Endothelial cell of umbilical vein (primary cell): Measurements from ENCODE around the gene DNM2. TPM values are rescaled to one million over a fixed set of nuclear protein-coding genes. Genes with fewer than 3 reads are reported as not detected.

Experiments used
- BruUV-seq: library from RNA; stranded (reverse); fragments of 400-500 nt; replicated peaks from 2 replicates; lab custom pipeline; 2021; lab: Mats Ljungman, UMichigan
- CTCF ChIA-PET: fragments of 300-600, 350-600 bp; sonication (Branson Sonifier 250); formaldehyde crosslinking; loops from one replicate; lab custom pipeline; 2021; ENCODE audit warnings: antibody characterized with exemption, inconsistent platforms; lab: Charles Lee
- POLR2A ChIA-PET: fragments of 300-600, 350-600 bp; sonication (Branson Sonifier 250); formaldehyde crosslinking; loops from one replicate; lab custom pipeline; 2021; ENCODE audit warnings: antibody characterized with exemption, inconsistent platforms; lab: Charles Lee
- DNase-seq: peaks from one replicate; pipeline ENCODE4 v3.0.0-alpha.2; 2011; ENCODE audit warnings: low read depth, low spot score
- FAIRE-seq: peaks from 2 replicates; lab custom pipeline; 2011; peaks lifted over from hg19 to GRCh38; lab: Jason Lieb, UNC
- H2AFZ ChIP-seq: 2 replicates; pipeline ENCODE4 v1.6.0; 2012; ENCODE audit warnings: low read depth, low read length, control low read depth, inconsistent platforms
- H3K27ac ChIP-seq: 2 replicates; pipeline ENCODE4 v1.5.1; 2011; ENCODE audit warnings: low read depth, mild to moderate bottlenecking, control low read depth, low read length, moderate library complexity; ENCODE audit not compliant: insufficient read depth
- H3K27me3 ChIP-seq, 2 experiments: 2 replicates each; pipeline versions ENCODE4 v1.6.0 to v1.6.1; 2011; ENCODE audit warnings: low read length in 2 of 2, mixed read lengths in 1 of 2; ENCODE audit not compliant: control insufficient read depth in 2 of 2, insufficient read depth in 2 of 2
- H3K36me3 ChIP-seq, 2 experiments: 2 replicates in 1 of 2; 3 replicates in 1 of 2; pipeline ENCODE4 v1.5.1; 2011; ENCODE audit warnings: low read length in 2 of 2, mild to moderate bottlenecking in 1 of 2, moderate library complexity in 1 of 2; ENCODE audit not compliant: control insufficient read depth in 2 of 2, insufficient read depth in 2 of 2; ENCODE audit errors: extremely low read depth in 1 of 2
- H3K4me1 ChIP-seq: 3 replicates; pipeline ENCODE4 v1.5.1; 2011; ENCODE audit warnings: mild to moderate bottlenecking, low read length; ENCODE audit not compliant: control insufficient read depth, insufficient read depth; ENCODE audit errors: extremely low read depth
- H3K4me2 ChIP-seq: 2 replicates; pipeline ENCODE4 v1.6.1; 2011; ENCODE audit warnings: low read length, control low read depth, mixed read lengths; ENCODE audit not compliant: insufficient read depth
- H3K4me3 ChIP-seq, 3 experiments: fragments of 200-600 bp in 1 of 3; sonication (generic), shearing (Covaris generic) in 1 of 3; replicated peaks in 1 of 3; 2 replicates each; pipeline ENCODE4 v1.5.1; 2011 to 2016; ENCODE audit warnings: control low read depth in 3 of 3, low read length in 3 of 3, mild to moderate bottlenecking in 2 of 3, inconsistent platforms in 1 of 3, low read depth in 1 of 3, moderate library complexity in 1 of 3; ENCODE audit not compliant: insufficient read depth in 1 of 3
- H3K79me2 ChIP-seq: 2 replicates; pipeline ENCODE4 v1.6.0; 2012; ENCODE audit warnings: low read length, inconsistent platforms; ENCODE audit not compliant: control insufficient read depth, insufficient read depth
- H3K9ac ChIP-seq: replicated peaks from 2 replicates; pipeline ENCODE3; 2011; ENCODE audit warnings: low read length, control low read depth; ENCODE audit not compliant: insufficient read depth; ENCODE audit errors: extremely low read depth
- H3K9me1 ChIP-seq: replicated peaks from 3 replicates; pipeline ENCODE4 v1.6.0; 2011; ENCODE audit warnings: mild to moderate bottlenecking, low read length; ENCODE audit not compliant: control insufficient read depth, insufficient read depth; ENCODE audit errors: extremely low read depth
- H3K9me3 ChIP-seq: replicated peaks from 2 replicates; pipeline ENCODE4 v1.5.1; 2012; ENCODE audit warnings: low read length, inconsistent platforms; ENCODE audit not compliant: control insufficient read depth, insufficient read depth
- H4K20me1 ChIP-seq: replicated peaks from 2 replicates; pipeline ENCODE3; 2011; ENCODE audit warnings: mild to moderate bottlenecking, low read length; ENCODE audit not compliant: control insufficient read depth, insufficient read depth; ENCODE audit errors: extremely low read depth
- EZH2 ChIP-seq: IDR thresholded peaks from 2 replicates; pipeline ENCODE4 v1.6.1; 2012; ENCODE audit warnings: borderline replicate concordance, low read depth, mild to moderate bottlenecking, moderate library complexity, low read length, inconsistent platforms; ENCODE audit not compliant: severe bottlenecking
- GATA2 ChIP-seq: IDR thresholded peaks from 2 replicates; pipeline ENCODE4 v1.7.0; 2011; ENCODE audit warnings: low read depth, mild to moderate bottlenecking, moderate library complexity, mixed read lengths, low read length; ENCODE audit not compliant: insufficient read length, insufficient read depth
- JUN ChIP-seq: IDR thresholded peaks from 2 replicates; pipeline ENCODE4 v1.6.1; 2011; ENCODE audit warnings: borderline replicate concordance, low read depth; ENCODE audit not compliant: insufficient read length, insufficient read depth
- MYC ChIP-seq: IDR thresholded peaks from one replicate; pipeline ENCODE4 v1.6.1; 2011; ENCODE audit warnings: mild to moderate bottlenecking, low read depth, low read length
- dilution Hi-C: fragments of 300-500 bp; cut with MboI; formaldehyde crosslinking; loops from one replicate; pipeline ENCODE4 v1.15.0; 2019; ENCODE audit warnings: low sequenced_read_pairs; ENCODE audit not compliant: extremely low pct_ligation_motif_present
- intact Hi-C: fragments of 100-400 bp; cut with micrococcal nuclease; formaldehyde crosslinking; loops from one replicate; pipeline ENCODE4 v1.10.0; 2022
- polyA plus RNA-seq, 4 experiments: library from polyadenylated mRNA; depleted of rRNA in 3 of 4; stranded (reverse) in 3 of 4; unstranded in 1 of 4; fragments of >200 nt; gene quantifications; 2 replicates each; pipeline versions ENCODE4 v1.2.1 to v1.2.3, GENCODE V29; 2011 to 2012; ENCODE audit warnings: missing spikeins in 1 of 4
- total RNA-seq: library from RNA; stranded (reverse); gene quantifications from 2 replicates; pipeline ENCODE4 v1.2.3, GENCODE V29; 2021
- TF ChIP-seq, protein P1 (sequence below), 2 donors: IDR thresholded peaks; 1 replicate in 1 of 2; 2 replicates in 1 of 2; pipeline ENCODE4 v1.5.1; 2011; ENCODE audit warnings: low read length in 2 of 2, mild to moderate bottlenecking in 2 of 2, moderate library complexity in 2 of 2, control low read depth in 1 of 2, inconsistent platforms in 1 of 2, low read depth in 1 of 2; ENCODE audit not compliant: insufficient read depth in 1 of 2; ENCODE audit errors: extremely low read depth in 1 of 2
- TF ChIP-seq, protein P2 (sequence below): IDR thresholded peaks from 2 replicates; pipeline ENCODE4 v1.6.1; 2011; ENCODE audit not compliant: insufficient read depth, insufficient read length

The DNM2 gene
- total and polyA plus RNA-seq, 2 donors (not counting 3 experiments of a cell fraction or from before 2014, with no cell fraction given) = 81.8 to 175 TPM

DNA sequence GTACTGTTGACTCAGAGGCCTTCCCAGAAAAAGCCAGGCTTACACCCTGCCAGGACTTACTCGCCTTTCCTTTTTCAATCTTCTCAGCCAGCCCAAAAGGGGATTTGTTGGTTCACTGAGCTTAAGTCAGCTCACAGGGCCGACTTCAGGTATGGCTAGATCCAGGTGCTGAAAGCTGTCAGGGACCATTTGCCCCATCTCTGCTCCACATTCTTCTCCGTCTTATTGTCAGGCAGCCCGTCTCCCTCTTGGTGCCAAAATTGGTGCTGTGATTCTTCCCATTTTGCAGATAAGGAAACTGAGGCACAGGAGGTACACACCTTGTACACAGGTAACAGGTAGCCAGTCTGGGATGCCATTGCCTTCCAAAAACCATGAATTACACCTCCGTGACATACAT, 132.8 kb downstream of the DNM2 start:
- Histone ChIP-seq H3K27ac (no peak overlapping the region), H3K4me3 (no peak overlapping the region), H4K20me1 (no peaks in the 10 kb centered on the region), H3K27me3 (peaks cover 1 to 2% of the 10 kb centered on the region in 2 experiments), H2AFZ (no peak overlapping the region), H3K9ac (no peak overlapping the region), H3K9me3 (no peaks in the 10 kb centered on the region), H3K79me2 (no peaks in the 10 kb centered on the region), H3K9me1 (no peaks in the 10 kb centered on the region), H3K4me2 (no peak overlapping the region), H3K36me3 (no peaks in the 10 kb centered on the region), H3K4me1 (no peaks in the 10 kb centered on the region)
- dilution Hi-C loops (no loop called here), intact Hi-C loops (no loop called here)
- no TSS peak for BruUV-seq
- CTCF ChIA-PET = interaction anchor here (1.2 to 5.6 kb wide), 6 partner anchors 10 to 20 kb away, joined by 3 to 56 read pairs (median 4); partner anchors contain the start of genes CARM1 and TMED1
- POLR2A ChIA-PET = no interaction called here
- TF ChIP-seq JUN (no peak), EZH2 (no peak), GATA2 (no peak), MYC (no peak)
- TF ChIP-seq, protein P1, sequence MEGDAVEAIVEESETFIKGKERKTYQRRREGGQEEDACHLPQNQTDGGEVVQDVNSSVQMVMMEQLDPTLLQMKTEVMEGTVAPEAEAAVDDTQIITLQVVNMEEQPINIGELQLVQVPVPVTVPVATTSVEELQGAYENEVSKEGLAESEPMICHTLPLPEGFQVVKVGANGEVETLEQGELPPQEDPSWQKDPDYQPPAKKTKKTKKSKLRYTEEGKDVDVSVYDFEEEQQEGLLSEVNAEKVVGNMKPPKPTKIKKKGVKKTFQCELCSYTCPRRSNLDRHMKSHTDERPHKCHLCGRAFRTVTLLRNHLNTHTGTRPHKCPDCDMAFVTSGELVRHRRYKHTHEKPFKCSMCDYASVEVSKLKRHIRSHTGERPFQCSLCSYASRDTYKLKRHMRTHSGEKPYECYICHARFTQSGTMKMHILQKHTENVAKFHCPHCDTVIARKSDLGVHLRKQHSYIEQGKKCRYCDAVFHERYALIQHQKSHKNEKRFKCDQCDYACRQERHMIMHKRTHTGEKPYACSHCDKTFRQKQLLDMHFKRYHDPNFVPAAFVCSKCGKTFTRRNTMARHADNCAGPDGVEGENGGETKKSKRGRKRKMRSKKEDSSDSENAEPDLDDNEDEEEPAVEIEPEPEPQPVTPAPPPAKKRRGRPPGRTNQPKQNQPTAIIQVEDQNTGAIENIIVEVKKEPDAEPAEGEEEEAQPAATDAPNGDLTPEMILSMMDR (IDR thresholded peaks at IDR 0.05; ENCODE audit: extremely low read depth in 1 of 2, insufficient read depth in 1 of 2, low read depth in 1 of 2, low read length in 2 of 2) = no peak
- TF ChIP-seq, protein P2, sequence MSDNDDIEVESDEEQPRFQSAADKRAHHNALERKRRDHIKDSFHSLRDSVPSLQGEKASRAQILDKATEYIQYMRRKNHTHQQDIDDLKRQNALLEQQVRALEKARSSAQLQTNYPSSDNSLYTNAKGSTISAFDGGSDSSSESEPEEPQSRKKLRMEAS = no peak
- DNase-seq = no peak
- FAIRE-seq = no peak
